ENCODE measurements around the gene GRID2.

GRCh38 chr4:93688978-93689377 lies 1385.2 kb downstream of the GRID2 start:
- TF ChIP-seq CTCF (IDR thresholded peaks at IDR 0.05) (no peak), POLR2A (IDR thresholded peaks at IDR 0.05) (no peak), EP300 (IDR thresholded peaks at IDR 0.05) (no peak)

All from tibial nerve (tissue), 4 donors.